Spleen (tissue), 7 donors: ENCODE data around the gene OR2V2.

Source experiments
- CTCF ChIP-seq, 11 experiments: fragments of 200-600 bp in 7 of 11; fragments of 450-650 bp in 4 of 11; sonication (generic) in 4 of 11; IDR thresholded peaks in 8 of 11; conservative IDR thresholded peaks in 3 of 11; 1 replicate in 7 of 11; 2 replicates in 4 of 11; pipeline versions ENCODE4 v1.4.0 to v1.8.0; 2016 to 2021; ENCODE audit warnings: antibody characterized with exemption in 11 of 11, inconsistent platforms in 4 of 11, mild to moderate bottlenecking in 1 of 11
- POLR2A ChIP-seq, 3 donors: fragments of 450-650 bp; IDR thresholded peaks; one replicate each; pipeline ENCODE4 v1.5.1; 2017; ENCODE audit warnings: antibody characterized with exemption in 3 of 3, mild to moderate bottlenecking in 1 of 3
- donor health status: DM: no; HTN: no; CAD: no; lungs with moderate emphysema.
- donor health status: DM: no; HTN: no; CAD: no.
- donor health status: DM: no; HTN: no; CAD: no.

- no peak for TF ChIP-seq CTCF (IDR thresholded peaks at IDR 0.05 in 8 of 11, conservative IDR thresholded peaks at IDR 0.05 in 3 of 11)
- TF ChIP-seq POLR2A (IDR thresholded peaks at IDR 0.05): no peak
Observed at GRCh38 chr5:181153814-181154213, 6.4 kb downstream of the OR2V2 start.
